ENCODE data around the gene PICALM. TPM values are rescaled to one million over a fixed set of nuclear protein-coding genes. Genes with fewer than 3 reads are reported as not detected.
"Not testable (repeated sequence)": the region's sequence is repeated elsewhere in the genome, so short reads cannot be mapped to it uniquely, and the experiment has no call there.

The PICALM gene
- polyA plus RNA-seq, 1 donor = 109 TPM

GRCh38 chr11:85976525-85976924 is 92.4 kb downstream of the PICALM start:
- no peak for DNase-seq

DNA sequence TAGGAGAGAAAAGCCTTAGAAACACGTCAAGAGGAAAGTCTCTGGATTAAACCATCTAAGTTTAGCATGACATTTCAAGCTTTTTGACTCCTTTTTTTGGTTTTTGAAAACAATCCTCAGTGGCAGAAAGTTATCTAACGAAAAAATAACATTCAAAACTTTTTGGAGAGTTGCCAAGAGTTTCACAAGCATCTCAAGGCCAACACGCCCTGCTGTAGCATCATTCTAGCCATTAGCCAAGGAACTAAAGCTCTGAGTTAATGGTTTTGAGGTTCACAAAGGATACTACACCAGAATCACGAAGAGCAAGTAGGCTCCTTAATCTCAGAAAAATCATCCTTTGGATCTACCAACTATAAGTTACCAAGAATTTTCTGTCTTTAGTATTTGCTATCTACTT is 94.8 kb downstream of the PICALM start:
- DNase-seq = no peak

- DNase-seq = no peak
Observed at GRCh38 chr11:85970593-85970992, 98.3 kb downstream of the PICALM start.

- DNase-seq = no peak
Observed at GRCh38 chr11:85967457-85967856, 101.4 kb downstream of the PICALM start.

DNA sequence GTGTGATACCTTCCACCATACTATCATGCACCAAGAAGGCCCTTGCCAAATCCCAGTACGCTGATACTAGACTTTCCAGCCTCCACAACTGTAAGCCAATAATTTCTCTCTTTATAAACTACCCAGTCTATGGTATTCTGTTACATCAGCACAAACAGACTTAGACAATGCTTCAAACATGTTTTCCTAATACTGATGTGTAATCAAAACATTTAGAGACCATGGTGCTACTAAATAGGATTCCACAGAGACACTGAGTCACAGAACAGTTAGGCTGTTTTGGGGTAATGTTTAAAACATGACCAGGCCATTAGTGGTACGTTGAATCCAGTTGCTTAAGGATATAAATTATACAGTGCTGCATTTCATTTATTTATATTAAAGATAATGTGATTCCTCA is 103.7 kb downstream of the PICALM start:
- DNase-seq = no peak

- DNase-seq = peak; percentile 20
Observed at GRCh38 chr11:85961930-85962363, 106.9 kb downstream of the PICALM start.

- no peak for DNase-seq
Observed at GRCh38 chr11:85961130-85961529, 107.8 kb downstream of the PICALM start.

DNA sequence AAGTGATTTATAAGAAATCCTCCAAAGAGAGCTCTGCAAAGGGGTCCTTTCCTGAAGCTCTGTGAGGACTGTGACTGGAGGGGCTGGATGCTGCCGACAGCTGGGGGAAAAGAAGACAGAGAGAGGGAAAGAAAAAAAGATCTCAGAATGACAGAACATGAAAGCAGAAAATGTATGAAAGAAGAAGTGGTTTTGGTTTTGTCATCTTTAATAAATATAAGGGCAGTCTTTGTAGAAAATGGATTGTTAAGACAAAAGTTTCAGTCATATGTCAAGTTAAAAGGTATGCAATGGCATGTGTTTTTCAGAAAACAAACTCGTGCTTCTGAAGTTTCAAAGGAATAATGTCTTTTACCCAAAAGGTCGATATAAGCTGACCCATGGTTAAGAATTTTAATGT is 108.2 kb downstream of the PICALM start:
- no peak for DNase-seq

DNA sequence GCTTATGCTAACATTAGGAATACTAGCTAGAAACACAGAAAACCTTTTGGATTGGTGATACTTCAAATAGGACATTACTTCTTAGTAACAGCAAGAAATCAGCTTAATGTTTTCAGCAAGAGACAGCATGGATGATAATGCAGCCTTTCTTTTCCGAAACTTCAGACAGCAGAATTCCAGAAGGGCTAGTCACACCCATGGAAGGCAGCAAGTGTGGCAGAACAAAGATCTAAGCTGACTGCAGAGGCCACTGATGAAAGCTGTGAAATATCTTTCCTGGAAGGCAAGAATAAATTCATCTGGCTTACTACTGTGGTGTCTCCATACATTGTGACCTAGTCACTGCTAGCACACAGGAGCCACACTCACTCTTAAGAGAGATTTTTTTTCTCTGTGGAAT is 113.4 kb downstream of the PICALM start:
- no peak for DNase-seq

- DNase-seq = no peak
Observed at GRCh38 chr11:85953491-85954143, 115.3 kb downstream of the PICALM start.

- DNase-seq = not testable (repeated sequence)
Observed at GRCh38 chr11:85952108-85952485, 116.8 kb downstream of the PICALM start.

DNA sequence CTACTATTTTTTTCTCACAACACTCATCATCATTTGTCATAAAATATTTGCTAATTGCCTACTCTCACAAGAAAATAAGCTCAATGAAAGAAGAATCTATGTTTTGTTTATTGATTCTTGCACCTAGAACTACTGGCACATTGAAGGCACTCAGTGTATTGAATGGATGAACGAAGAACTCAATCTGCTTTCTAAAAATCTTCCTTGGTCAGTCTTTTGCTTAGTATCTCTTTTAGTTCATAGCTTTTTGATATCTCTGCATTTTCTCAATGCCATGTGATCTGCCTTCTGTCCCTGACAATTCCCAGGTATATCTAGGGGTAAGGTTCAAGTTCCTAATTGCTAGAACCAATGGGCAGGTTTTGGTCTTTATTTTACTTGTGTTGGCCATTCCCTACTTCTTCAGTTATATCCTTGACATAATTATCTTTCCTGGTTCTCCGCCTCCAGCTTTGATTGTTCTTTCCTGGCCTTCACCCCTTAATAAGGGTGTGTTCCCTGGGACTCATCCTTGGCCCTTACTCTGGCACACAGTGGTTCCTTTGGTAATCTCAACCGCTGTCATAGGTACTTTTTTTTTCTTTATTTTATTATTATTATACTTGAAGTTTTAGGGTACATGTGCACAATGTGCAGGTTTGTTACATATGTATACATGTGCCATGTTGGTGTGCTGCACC is 117.3 kb downstream of the PICALM start:
- no peak for DNase-seq

GRCh38 chr11:85951049-85951405 is 117.9 kb downstream of the PICALM start:
- no peak for DNase-seq

GRCh38 chr11:85950317-85951048 is 118.4 kb downstream of the PICALM start:
- DNase-seq = no peak

DNA sequence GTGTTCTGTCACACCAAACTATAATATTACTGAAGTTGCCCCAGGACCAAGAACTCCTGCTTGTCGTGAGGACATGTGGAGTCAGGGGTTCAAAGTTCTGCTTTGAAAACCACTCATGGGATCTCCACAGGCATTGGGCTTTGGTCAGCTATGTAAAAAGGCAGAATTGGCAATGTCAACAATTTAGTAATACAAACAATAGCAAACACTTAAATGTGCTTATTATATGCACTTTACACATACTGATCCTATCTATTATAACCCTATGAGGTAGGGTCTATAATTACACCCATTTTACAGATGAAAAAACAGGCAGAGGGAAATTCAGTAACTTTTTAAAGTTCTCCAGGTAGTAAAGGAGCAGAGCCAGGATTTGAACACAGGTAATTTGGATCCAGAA is 119.1 kb downstream of the PICALM start:
- DNase-seq = no peak

- DNase-seq = no peak
Observed at GRCh38 chr11:85948884-85949283, 120.0 kb downstream of the PICALM start.

DNA sequence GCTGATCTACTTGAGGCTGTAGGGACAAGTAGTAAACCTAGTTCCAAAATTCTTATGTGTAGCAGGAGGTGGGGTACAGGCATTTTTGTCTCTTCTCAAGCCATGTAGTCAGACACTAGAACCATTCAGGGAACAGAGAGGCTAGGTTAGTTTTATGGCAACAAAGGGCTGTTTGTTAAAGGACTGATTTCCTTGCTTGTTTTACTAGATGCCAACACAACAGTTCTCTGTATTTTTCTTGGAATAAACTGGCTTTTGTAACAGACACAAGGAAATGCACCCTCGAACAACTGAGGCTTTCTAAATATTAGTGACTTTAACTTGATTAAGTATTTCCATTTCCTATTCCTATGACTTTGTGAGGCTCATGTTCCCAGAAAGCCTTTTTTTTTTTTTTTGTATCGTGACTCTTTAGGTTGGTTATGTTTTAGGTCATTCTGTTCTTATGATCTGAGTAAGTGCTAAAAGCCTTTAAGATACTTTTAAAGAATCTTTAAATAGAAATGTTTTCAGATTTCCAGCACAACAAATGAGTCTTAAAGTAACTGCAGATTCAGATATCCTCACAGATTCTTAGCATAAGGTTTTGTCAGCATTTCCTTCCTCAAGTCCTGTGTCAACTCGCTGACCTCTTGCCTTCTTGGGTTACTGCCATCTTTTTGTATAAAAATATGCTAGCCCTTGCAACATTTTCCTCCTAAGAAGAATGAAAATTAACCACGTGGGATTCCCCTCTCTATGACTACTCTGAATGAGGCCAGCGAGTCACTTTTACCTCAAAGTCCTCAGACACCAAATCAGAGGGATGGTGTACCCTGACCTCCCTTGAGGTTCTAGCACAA is 121.2 kb downstream of the PICALM start:
- DNase-seq = peak; percentile 29

DNA sequence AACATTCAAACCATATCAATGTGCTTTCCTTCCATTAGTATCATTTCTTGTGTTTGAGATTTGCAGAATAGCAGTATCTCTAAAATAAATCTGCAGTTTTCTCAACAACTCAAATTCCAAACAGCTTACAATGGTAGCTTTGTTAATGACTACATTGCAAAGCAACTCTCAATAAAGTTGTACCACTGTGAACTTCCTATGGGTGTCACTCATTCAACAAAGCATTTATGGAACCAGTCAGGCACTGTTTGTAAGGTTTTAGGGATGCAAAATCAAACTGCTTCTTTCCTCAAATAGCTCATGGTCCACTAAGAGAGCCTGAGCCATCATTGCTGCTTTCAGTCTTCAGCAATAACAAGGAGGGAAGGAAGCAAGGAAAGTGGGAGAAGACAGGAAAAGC is 122.7 kb downstream of the PICALM start:
- no peak for DNase-seq

DNA sequence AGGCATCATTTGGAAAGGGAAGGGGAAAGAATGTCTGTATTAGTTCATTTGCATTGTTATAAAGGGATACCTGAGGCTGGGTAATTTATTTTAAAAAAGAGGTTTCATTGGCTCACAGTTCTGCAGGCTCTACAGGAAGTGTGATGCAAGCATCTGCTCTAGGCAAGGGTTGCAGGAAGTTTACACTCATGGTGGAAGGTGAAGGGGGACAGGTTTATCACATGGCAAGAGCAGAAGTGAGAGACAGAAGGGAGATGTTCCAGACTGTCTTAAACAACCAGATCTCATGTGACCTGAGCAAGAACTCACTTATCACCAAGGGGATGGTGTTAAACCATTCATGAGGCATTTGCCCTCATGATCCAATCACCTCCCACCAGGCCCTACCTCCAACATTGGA is 123.1 kb downstream of the PICALM start:
- DNase-seq = no peak

GRCh38 chr11:85945296-85945695 is 123.6 kb downstream of the PICALM start:
- no peak for DNase-seq

GRCh38 chr11:85941380-85941973 is 127.4 kb downstream of the PICALM start:
- DNase-seq = peak; percentile 36

All from hindlimb muscle (tissue), 1 donor.